Natural killer cell (primary cell): ENCODE measurements around the gene POLR2C. TPM values are rescaled to one million over a fixed set of nuclear protein-coding genes. Genes with fewer than 3 reads are reported as not detected.
A peak's percentile ranks its signal among the peaks of the same experiment; 100 is the strongest.

Experiments
- ATAC-seq, 3 donors: fragments of 150-1000 bp in 2 of 3; fragments of 200-7000 bp in 1 of 3; cut with Tn5 transposase; 1 replicate in 1 of 3; 2 replicates in 2 of 3; pipeline ENCODE4 v1.10.0; 2021; ENCODE audit warnings: mild to moderate bottlenecking in 2 of 3, moderate library complexity in 2 of 3
- DNase-seq, 2 donors: peaks; one replicate each; pipeline versions ENCODE4 v3.0.0 to v3.0.0-alpha.2; 2013 to 2021; ENCODE audit warnings: mixed read lengths in 1 of 2
- H3K27ac ChIP-seq: one replicate; pipeline ENCODE4 v1.5.1; 2013; ENCODE audit warnings: mild to moderate bottlenecking, low read length
- H3K27me3 ChIP-seq: one replicate; pipeline ENCODE4 v1.6.1; 2013; ENCODE audit warnings: low read length; ENCODE audit not compliant: control insufficient read depth, insufficient read depth
- H3K36me3 ChIP-seq: one replicate; pipeline ENCODE4 v1.6.1; 2013; ENCODE audit warnings: low read length; ENCODE audit not compliant: control insufficient read depth, insufficient read depth
- H3K4me1 ChIP-seq: one replicate; pipeline ENCODE4 v1.6.1; 2013; ENCODE audit warnings: low read length; ENCODE audit not compliant: control insufficient read depth, insufficient read depth
- H3K4me3 ChIP-seq: one replicate; pipeline ENCODE4 v1.5.1; 2013; ENCODE audit warnings: low read length
- H3K9me3 ChIP-seq: one replicate; pipeline ENCODE4 v1.6.1; 2013; ENCODE audit warnings: low read length; ENCODE audit not compliant: control insufficient read depth, insufficient read depth
- H3K27ac Mint-ChIP-seq, 2 donors: one replicate each; pipeline ENCODE4 v1.8.0; 2022; ENCODE audit warnings: mild to moderate bottlenecking in 2 of 2, mixed read lengths in 2 of 2, moderate library complexity in 1 of 2
- H3K27me3 Mint-ChIP-seq, 2 donors: one replicate each; pipeline ENCODE4 v1.8.0; 2022; ENCODE audit warnings: low read depth in 2 of 2, mixed read lengths in 2 of 2
- H3K36me3 Mint-ChIP-seq: one replicate; pipeline ENCODE4 v1.8.0; 2022; ENCODE audit warnings: mixed read lengths
- H3K4me1 Mint-ChIP-seq, 2 donors: one replicate each; pipeline ENCODE4 v1.8.0; 2022; ENCODE audit warnings: mixed read lengths in 2 of 2
- H3K4me3 Mint-ChIP-seq: one replicate; pipeline ENCODE4 v1.8.0; 2022; ENCODE audit warnings: mild to moderate bottlenecking, moderate library complexity, mixed read lengths
- H3K9me3 Mint-ChIP-seq, 2 donors: one replicate each; pipeline ENCODE4 v1.8.0; 2022; ENCODE audit warnings: mixed read lengths in 2 of 2
- CTCF ChIP-seq: fragments of 200-600 bp; IDR thresholded peaks from one replicate; pipeline ENCODE4 v1.8.0; 2022; ENCODE audit warnings: antibody characterized with exemption
- WGBS: methylation state at CpG from one replicate; pipeline ENCODE4 v1.1.7; 2013; ENCODE audit warnings: missing lambda C conversion rate; ENCODE audit not compliant: insufficient coverage; 5-methylcytosine and 5-hydroxymethylcytosine counted together
- intact Hi-C: fragments of 100-400 bp; cut with micrococcal nuclease; formaldehyde crosslinking; loops from one replicate; pipeline ENCODE4 v1.14.2; 2022
- total RNA-seq, 4 donors: library from RNA; stranded (reverse); fragments of 120-200 nt in 1 of 4; gene quantifications; one replicate each; pipeline versions ENCODE4 v1.2.3 to v1.2.4, GENCODE V29; 2013 to 2022

Gene POLR2C
- total RNA-seq, 3 donors from 2014 or later (not counting 1 experiment from before 2014, with no cell fraction given) = 55.4 to 71.2 (median 66.7) TPM

GRCh38 chr16:57427824-57428223 is 34.7 kb upstream of the POLR2C start:
- ATAC-seq (no peak), DNase-seq (no peak)
- intact Hi-C loops = no loop called here
- Histone ChIP-seq H3K36me3 (peaks cover 46% of the 10 kb centered on the region), H3K4me3 (no peak overlapping the region), H3K9me3 (no peaks in the 10 kb centered on the region), H3K4me1 (no peaks in the 10 kb centered on the region), H3K27me3 (no peaks in the 10 kb centered on the region), H3K27ac (no peak overlapping the region)
- no peak overlapping the region for H3K4me3 Mint-ChIP-seq
- H3K27ac Mint-ChIP-seq = peak overlapping the region in 1 of 2 donors; percentile 24
- no peaks in the 10 kb centered on the region for H3K4me1 Mint-ChIP-seq
- H3K36me3 Mint-ChIP-seq = peaks cover 20% of the 10 kb centered on the region
- no peak for TF ChIP-seq CTCF
- no peaks in the 10 kb centered on the region for H3K27me3 Mint-ChIP-seq
- no peaks in the 10 kb centered on the region for H3K9me3 Mint-ChIP-seq

- H3K4me3 Mint-ChIP-seq = no peak overlapping the region
- peaks cover 77% of the 10 kb centered on the region for H3K36me3 ChIP-seq
Measured at GRCh38 chr16:57430955-57431354, 31.5 kb upstream of the POLR2C start.

GRCh38 chr16:57432505-57432904 is 30.0 kb upstream of the POLR2C start:
- Histone ChIP-seq H3K4me3 (no peak overlapping the region), H3K9me3 (no peaks in the 10 kb centered on the region), H3K4me1 (no peaks in the 10 kb centered on the region), H3K27me3 (no peaks in the 10 kb centered on the region), H3K36me3 (peaks cover 78% of the 10 kb centered on the region), H3K27ac (no peak overlapping the region)
- Mint-ChIP-seq H3K9me3 (no peaks in the 10 kb centered on the region), H3K4me3 (no peak overlapping the region), H3K4me1 (no peaks in the 10 kb centered on the region), H3K36me3 (peaks cover 16% of the 10 kb centered on the region), H3K27me3 (no peaks in the 10 kb centered on the region), H3K27ac (no peak overlapping the region)
- ATAC-seq = no peak
- 100% methylated on average over 2 of the region's 2 CpGs for WGBS
- TF ChIP-seq CTCF = no peak
- intact Hi-C loops = no loop called here
- no peak for DNase-seq

More at GRCh38 chr16:57430955-57431354, 31.5 kb upstream of the POLR2C start:
- DNase-seq (no peak), ATAC-seq (no peak)
- WGBS = over 99% methylated on average over 5 of the region's 5 CpGs
- Histone ChIP-seq H3K9me3 (no peaks in the 10 kb centered on the region), H3K4me1 (no peaks in the 10 kb centered on the region), H3K27me3 (no peaks in the 10 kb centered on the region), H3K4me3 (no peak overlapping the region), H3K27ac (no peak overlapping the region)
- TF ChIP-seq CTCF = no peak
- Mint-ChIP-seq H3K27me3 (no peaks in the 10 kb centered on the region), H3K9me3 (no peaks in the 10 kb centered on the region), H3K27ac (no peak overlapping the region), H3K36me3 (peaks cover 20% of the 10 kb centered on the region), H3K4me1 (no peaks in the 10 kb centered on the region)
- intact Hi-C loops = no loop called here

- Histone ChIP-seq H3K9me3 (no peaks in the 10 kb centered on the region), H3K36me3 (peaks cover 75% of the 10 kb centered on the region), H3K27ac (no peak overlapping the region), H3K4me3 (no peak overlapping the region), H3K4me1 (no peaks in the 10 kb centered on the region), H3K27me3 (no peaks in the 10 kb centered on the region)
- Mint-ChIP-seq H3K4me1 (no peaks in the 10 kb centered on the region), H3K27ac (no peak overlapping the region), H3K4me3 (no peak overlapping the region), H3K36me3 (peaks cover 13% of the 10 kb centered on the region), H3K27me3 (no peaks in the 10 kb centered on the region), H3K9me3 (no peaks in the 10 kb centered on the region)
- no peak for ATAC-seq
- TF ChIP-seq CTCF = no peak
- intact Hi-C loops = no loop called here
- 93% methylated on average over 3 of the region's 3 CpGs for WGBS
- DNase-seq = peak in 1 of 2 donors; percentile 29
Measured at GRCh38 chr16:57432989-57433388, 29.5 kb upstream of the POLR2C start.
